Brain microvascular endothelial cell (primary cell): ENCODE measurements around the gene MPZL2.

Experiments
- DNase-seq: peaks from one replicate; pipeline ENCODE4 v3.0.0-alpha.2; 2020
- H3K27ac ChIP-seq: fragments of 250-450 bp; sonication (Bioruptor Pico); 2 replicates; pipeline ENCODE4 v1.5.1; 2020; ENCODE audit warnings: mild to moderate bottlenecking, moderate library complexity
- H3K27me3 ChIP-seq: fragments of 250-450 bp; sonication (Bioruptor Pico); replicated peaks from 2 replicates; pipeline ENCODE4 v1.5.1; 2020; ENCODE audit warnings: mild to moderate bottlenecking
- H3K36me3 ChIP-seq: fragments of 250-450 bp; sonication (Bioruptor Pico); replicated peaks from 2 replicates; pipeline ENCODE4 v1.5.1; 2020; ENCODE audit warnings: mild to moderate bottlenecking
- H3K4me3 ChIP-seq: 2 replicates; pipeline ENCODE4 v1.5.1; 2011; ENCODE audit warnings: low read depth, mild to moderate bottlenecking, control low read depth, low read length, moderate library complexity
- in situ Hi-C: cut with HindIII; loops from 2 replicates; pipeline ENCODE4 v1.10.0; 2017; ENCODE audit warnings: low sequenced_read_pairs, low pct_ligation_motif_present
- TF ChIP-seq, protein P1 (sequence below): IDR thresholded peaks from 2 replicates; pipeline ENCODE4 v1.5.1; 2011; ENCODE audit warnings: low read depth, mild to moderate bottlenecking, moderate library complexity, low read length, control low read depth, inconsistent platforms; ENCODE audit errors: missing control alignments

Gene MPZL2

DNA sequence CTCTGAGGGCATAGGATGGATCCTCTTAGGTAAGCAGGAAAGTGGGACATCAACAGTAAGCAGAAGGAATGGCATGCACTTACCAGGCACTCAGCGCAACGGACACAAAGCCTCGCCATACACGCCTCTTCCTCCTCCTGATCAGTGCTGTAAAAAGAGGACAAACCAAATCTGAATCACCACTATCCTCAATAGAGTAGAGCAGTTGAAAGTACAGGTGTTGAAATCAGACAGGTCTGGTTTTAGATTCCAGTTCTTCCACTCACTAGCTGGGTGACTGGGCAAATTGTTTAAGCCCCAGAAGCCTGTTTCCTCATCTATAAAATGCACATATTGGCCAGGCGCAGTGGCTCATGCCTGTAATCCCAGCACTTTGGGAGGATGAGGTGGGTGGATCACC lies 30.7 kb downstream of the MPZL2 start:
- TF ChIP-seq, protein P1, sequence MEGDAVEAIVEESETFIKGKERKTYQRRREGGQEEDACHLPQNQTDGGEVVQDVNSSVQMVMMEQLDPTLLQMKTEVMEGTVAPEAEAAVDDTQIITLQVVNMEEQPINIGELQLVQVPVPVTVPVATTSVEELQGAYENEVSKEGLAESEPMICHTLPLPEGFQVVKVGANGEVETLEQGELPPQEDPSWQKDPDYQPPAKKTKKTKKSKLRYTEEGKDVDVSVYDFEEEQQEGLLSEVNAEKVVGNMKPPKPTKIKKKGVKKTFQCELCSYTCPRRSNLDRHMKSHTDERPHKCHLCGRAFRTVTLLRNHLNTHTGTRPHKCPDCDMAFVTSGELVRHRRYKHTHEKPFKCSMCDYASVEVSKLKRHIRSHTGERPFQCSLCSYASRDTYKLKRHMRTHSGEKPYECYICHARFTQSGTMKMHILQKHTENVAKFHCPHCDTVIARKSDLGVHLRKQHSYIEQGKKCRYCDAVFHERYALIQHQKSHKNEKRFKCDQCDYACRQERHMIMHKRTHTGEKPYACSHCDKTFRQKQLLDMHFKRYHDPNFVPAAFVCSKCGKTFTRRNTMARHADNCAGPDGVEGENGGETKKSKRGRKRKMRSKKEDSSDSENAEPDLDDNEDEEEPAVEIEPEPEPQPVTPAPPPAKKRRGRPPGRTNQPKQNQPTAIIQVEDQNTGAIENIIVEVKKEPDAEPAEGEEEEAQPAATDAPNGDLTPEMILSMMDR = no peak
- no peaks in the 10 kb centered on the region for H3K36me3 ChIP-seq
- no peak overlapping the region for H3K4me3 ChIP-seq
- no peak for DNase-seq
- no peaks in the 10 kb centered on the region for H3K27me3 ChIP-seq
- no peak overlapping the region for H3K27ac ChIP-seq
- in situ Hi-C loops = no loop called here

DNA sequence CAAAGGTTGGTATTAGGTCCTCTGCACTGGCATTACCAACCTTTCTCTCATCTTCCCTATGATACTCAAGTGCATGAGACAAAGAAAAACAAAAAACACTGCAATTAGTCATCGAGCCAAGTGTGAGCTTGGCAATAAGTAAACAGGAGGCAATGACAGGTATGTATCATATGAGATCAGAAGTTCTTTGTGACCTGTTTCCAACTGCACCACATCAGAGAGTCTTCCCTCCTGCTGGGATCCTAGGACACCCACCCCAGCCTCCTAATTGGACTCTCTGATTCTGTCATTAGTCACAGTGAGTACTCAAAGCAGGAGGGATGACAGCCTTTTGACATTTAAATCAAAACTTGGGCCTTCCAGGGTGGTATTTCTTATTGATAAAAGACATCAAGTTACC lies 31.4 kb downstream of the MPZL2 start:
- in situ Hi-C loops = no loop called here
- H3K4me3 ChIP-seq = no peak overlapping the region
- H3K27ac ChIP-seq = no peak overlapping the region
- H3K27me3 ChIP-seq = no peaks in the 10 kb centered on the region
- TF ChIP-seq, protein P1 = no peak
- no peak for DNase-seq
- no peaks in the 10 kb centered on the region for H3K36me3 ChIP-seq

DNA sequence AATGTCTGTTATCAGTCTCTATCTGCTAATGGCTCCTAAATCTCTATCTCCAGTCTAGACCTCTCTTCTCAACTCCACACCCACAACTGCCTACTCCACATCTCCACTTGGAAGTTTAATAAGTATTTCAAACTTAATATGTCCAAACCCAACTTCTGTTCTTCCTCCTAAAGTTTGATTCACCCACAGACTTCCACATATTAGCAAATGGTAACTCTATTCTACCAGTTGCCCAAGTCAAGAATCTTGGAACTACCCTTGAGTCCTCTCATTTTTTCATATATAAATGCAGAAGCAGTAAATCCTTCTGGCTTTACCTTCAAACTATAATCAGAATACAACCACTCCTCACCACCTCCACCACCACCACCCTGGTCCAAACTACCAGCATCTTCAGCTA lies 32.6 kb downstream of the MPZL2 start:
- Histone ChIP-seq H3K36me3 (no peaks in the 10 kb centered on the region), H3K27me3 (no peaks in the 10 kb centered on the region), H3K4me3 (no peak overlapping the region)

DNA sequence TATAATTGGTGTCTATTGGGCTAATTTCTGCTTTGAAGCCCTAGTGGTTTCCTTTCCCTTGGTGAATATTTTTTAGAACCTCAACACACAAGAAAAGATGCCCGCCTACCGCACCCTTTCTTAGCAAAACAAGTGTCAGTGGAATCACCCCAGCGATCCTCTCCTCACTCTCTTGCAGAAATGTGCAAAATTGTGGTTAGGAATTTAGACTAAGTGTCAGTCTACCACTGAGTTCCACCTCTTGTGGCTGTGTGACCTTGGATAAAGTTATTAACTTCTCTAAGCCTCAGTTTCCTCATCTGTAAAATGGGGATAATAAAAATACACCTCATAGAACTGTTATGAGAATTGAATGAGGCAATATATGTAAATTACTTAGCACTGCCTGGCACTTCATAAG lies 34.0 kb downstream of the MPZL2 start:
- TF ChIP-seq, protein P1 = no peak
- in situ Hi-C loops = no loop called here
- Histone ChIP-seq H3K36me3 (no peaks in the 10 kb centered on the region), H3K4me3 (no peak overlapping the region), H3K27ac (no peak overlapping the region), H3K27me3 (no peaks in the 10 kb centered on the region)
- no peak for DNase-seq

More for the DNA sequence above, 32.6 kb downstream of the MPZL2 start:
- DNase-seq = no peak
- TF ChIP-seq, protein P1 = no peak
- no peak overlapping the region for H3K27ac ChIP-seq
- in situ Hi-C loops = no loop called here

DNA sequence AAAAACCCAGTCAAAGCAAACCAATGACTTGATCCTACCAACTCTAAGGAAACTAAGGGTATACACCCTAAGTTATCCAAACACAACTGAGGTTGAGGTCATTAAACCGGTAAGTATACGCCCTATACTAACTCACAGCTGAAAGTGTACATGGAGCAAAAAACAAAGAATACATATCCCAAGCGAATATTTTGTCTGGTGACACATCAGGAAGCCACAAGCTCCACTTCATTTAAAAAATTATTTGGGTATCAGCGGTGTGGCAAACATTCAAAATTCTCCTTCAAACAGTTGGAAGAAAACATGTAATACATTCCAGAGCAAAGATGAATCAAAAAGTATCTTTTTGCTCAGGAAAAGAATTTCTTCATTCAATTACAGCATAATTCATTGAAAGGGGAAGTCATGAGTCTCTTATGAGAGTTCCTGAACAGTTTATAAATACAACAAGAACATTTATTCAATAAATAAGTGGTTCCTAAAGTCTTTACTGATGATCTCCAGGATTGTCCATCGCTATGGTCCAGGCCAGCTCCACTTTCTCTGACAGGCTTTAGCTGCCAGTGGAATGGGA lies 34.7 kb downstream of the MPZL2 start:
- Histone ChIP-seq H3K36me3 (no peaks in the 10 kb centered on the region), H3K27ac (no peak overlapping the region), H3K27me3 (no peaks in the 10 kb centered on the region), H3K4me3 (no peak overlapping the region)
- no peak for DNase-seq
- in situ Hi-C loops = no loop called here
- TF ChIP-seq, protein P1 = no peak
